Measurements from ENCODE around the gene DNAAF5. TPM values are rescaled to one million over a fixed set of nuclear protein-coding genes. Genes with fewer than 3 reads are reported as not detected.

Gene DNAAF5
- total RNA-seq, result 10 to 100 TPM; 26.8 to 75.8 (median 45.3) TPM

DNA sequence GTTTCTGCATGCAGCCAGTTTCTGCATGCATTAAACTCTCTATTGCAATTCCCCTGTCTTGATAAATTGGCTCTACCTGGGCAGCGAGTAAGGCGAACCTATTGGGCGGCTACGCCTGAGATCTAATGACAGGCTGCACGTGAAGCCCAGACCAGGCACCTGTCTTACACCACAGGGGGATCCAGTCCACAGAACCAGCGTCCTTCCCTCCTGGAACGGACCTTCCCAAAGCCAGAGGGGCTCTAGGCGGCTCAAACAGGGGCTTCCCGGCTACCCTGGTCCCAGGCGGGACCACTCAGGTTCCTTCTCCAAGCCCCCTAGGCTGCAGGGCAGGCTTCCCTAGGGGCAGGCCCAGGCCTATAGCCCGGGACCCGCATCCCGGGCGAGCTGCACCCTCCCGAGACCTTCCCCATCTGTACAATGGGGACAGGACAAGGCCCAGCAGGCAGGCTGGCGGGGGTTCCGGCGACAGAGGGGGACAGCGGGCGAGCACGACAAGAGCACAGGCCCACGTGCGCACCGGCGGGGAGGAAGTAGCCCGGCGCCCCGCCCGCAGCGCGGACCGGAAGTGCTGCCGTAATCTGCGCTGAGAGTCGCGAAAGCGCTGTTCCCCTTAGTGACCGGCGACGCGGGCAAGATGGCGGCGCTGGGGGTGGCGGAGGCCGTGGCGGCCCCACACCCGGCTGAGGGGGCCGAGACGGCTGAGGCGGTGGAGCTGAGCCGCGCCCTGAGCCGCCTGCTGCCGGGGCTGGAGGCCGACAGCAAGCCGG lies at the start of gene DNAAF5:
DNAAF5 (plus strand) TSS at position 616 of the 770 bp plus-strand sequence; CDS start at position 638, 22 bp downstream.
- Histone ChIP-seq H3K27ac (peak within 1 kb of the TSS; percentile 38 to 78 (median 77)), H3K9me3 (no peaks in the 10 kb centered on the region), H3K4me3 (peak within 1 kb of the TSS; percentile 90 to 100 (median 98)), H3K27me3 (no peaks in the 10 kb centered on the region), H3K4me1 (peaks cover 0 to 28% (median 9%) of the 10 kb centered on the region in 4 donors), H3K36me3 (peaks cover 0 to 5% (median 0%) of the 10 kb centered on the region in 3 donors)
- TF ChIP-seq CTCF (IDR thresholded peaks at IDR 0.05), result peak in 1 of 6 experiments; percentile 4
- no peak for TF ChIP-seq POLR2A (IDR thresholded peaks at IDR 0.05)
- peak; percentile 79 to 93 (median 91) for DNase-seq

DNA sequence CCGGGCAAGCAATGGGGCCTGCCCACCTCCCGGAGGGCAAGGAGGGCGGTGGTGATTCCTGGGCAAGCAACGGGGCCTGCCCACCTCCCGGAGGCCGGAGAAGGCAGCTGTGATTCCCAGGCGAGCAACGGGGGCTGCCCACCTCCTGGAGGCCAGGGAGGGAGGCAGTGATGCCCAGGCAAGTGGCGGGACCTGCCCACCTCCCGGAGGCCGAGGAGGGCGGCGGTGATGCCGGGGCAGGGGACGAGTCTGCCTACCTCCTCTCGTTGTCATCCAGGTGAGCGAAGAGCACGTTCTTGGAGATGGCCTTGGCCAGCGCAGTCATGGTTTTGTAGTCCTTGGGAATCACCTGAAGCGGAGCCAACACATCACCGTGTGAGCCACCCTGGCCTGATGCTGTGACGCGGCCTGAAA lies 49.5 kb upstream of the DNAAF5 start:
- Histone ChIP-seq H3K27ac (no peak overlapping the region), H3K36me3 (peaks cover 0 to 4% (median 0%) of the 10 kb centered on the region in 3 donors), H3K9me3 (no peaks in the 10 kb centered on the region), H3K27me3 (no peaks in the 10 kb centered on the region), H3K4me3 (no peak overlapping the region), H3K4me1 (no peaks in the 10 kb centered on the region)
- TF ChIP-seq CTCF (IDR thresholded peaks at IDR 0.05) (no peak), POLR2A (IDR thresholded peaks at IDR 0.05) (no peak)
- DNase-seq, result no peak

DNA sequence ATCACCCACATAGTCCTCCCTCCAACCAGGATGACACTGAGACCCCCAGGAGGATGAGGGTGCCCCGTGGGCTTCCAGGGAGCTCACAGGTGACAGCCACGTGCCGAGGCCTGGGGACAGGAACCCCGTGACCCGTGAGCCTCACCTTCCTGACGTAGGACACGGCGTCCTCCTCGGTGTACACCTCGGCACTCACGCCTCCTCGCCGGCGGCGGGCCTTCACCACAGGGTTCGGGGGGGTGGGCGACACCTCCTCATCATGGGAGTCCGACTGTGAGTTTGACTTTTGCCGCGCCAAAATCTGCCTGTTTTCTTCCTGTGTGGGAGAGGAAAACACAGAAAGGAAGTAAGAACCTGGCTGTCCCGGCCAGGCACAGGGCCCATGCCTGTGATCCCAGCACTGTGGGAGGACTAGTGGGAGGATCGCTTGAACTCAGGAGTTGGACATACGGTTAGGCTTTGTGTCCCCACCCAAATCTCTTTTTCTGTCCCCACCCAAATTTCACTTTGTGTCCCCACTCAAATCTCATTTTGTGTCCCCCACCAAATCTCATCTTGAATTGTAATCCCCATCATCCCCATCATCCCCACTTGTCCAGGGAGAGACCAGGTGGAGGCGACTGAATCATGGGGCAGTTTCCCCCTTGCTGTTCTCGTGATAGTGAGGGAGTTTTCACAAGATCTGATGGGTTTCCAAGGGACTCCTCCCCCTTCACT lies 45.9 kb upstream of the DNAAF5 start:
- H3K27me3 ChIP-seq, result no peaks in the 10 kb centered on the region
- H3K9me3 ChIP-seq, result peaks cover 0 to 3% (median 0%) of the 10 kb centered on the region in 4 donors
- DNase-seq, result peak in 1 of 3 donors; percentile 40
- no peaks in the 10 kb centered on the region for H3K4me1 ChIP-seq
- peaks cover 0 to 4% (median 0%) of the 10 kb centered on the region in 3 donors for H3K36me3 ChIP-seq
- no peak overlapping the region for H3K4me3 ChIP-seq
- no peak for TF ChIP-seq POLR2A (IDR thresholded peaks at IDR 0.05)
- no peak for TF ChIP-seq CTCF (IDR thresholded peaks at IDR 0.05)
- no peak overlapping the region for H3K27ac ChIP-seq

DNA sequence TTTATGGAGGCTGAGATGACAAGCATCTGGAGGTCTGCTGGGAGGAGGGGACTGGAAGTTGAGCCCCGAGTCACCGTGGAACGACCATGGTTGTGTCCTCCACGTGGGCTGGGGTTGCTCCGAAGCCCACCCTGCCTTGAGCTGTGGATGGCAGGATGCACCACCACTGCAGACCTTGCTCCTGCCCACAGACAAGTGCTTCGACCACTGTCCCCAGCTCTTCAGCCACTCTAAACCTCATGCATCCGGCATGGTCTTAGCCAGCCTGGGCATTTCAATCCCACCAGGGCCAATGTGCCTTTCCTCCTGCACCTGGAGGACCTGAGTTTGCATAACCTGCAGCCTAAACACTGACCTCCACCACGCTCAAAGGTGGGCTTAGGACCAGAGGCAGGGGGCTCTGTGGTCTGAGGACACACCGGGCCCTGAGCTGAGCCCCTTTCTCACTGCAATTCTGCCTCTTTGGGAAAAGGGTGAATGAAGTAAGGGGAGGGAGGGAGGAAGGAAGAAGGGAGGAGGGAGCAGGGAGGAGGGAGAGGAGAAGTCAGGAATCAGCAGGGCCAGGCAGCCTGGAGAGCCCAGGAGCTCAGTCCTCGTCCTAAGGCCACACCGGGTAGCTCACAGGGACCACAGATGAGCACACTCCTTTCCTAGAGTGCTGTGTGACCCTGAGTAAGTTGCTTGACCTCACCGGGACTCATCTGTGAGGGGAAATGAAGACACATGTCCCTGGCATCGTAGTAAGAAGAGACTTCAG lies 44.8 kb upstream of the DNAAF5 start:
- Histone ChIP-seq H3K27me3 (no peaks in the 10 kb centered on the region), H3K27ac (no peak overlapping the region), H3K36me3 (peaks cover 0 to 4% (median 0%) of the 10 kb centered on the region in 3 donors), H3K9me3 (peaks cover 0 to 8% (median 1%) of the 10 kb centered on the region in 4 donors), H3K4me1 (no peaks in the 10 kb centered on the region), H3K4me3 (no peak overlapping the region)
- no peak for TF ChIP-seq POLR2A (IDR thresholded peaks at IDR 0.05)
- TF ChIP-seq CTCF (IDR thresholded peaks at IDR 0.05), result no peak
- DNase-seq, result no peak

- Histone ChIP-seq H3K27me3 (no peaks in the 10 kb centered on the region), H3K4me1 (no peaks in the 10 kb centered on the region), H3K36me3 (peaks cover 0 to 4% (median 0%) of the 10 kb centered on the region in 3 donors), H3K27ac (no peak overlapping the region), H3K4me3 (no peak overlapping the region), H3K9me3 (peaks cover 0 to 8% (median 3%) of the 10 kb centered on the region in 4 donors)
- no peak for TF ChIP-seq CTCF (IDR thresholded peaks at IDR 0.05)
- DNase-seq, result no peak
Measured at GRCh38 chr7:682810-683209, 43.7 kb upstream of the DNAAF5 start.
